HFF-Myc (cell line): ENCODE data around the gene EBF4.

Experiments used
- DNase-seq: peaks from one replicate; pipeline ENCODE4 v3.0.0-alpha.2; 2011; ENCODE audit warnings: low read depth; ENCODE audit errors: extremely low read depth
- H3K4me3 ChIP-seq: replicated peaks from 2 replicates; pipeline ENCODE4 v1.5.1; 2011; ENCODE audit warnings: low read depth, mild to moderate bottlenecking, control low read depth, low read length
- TF ChIP-seq, protein P1 (sequence below): IDR thresholded peaks from 2 replicates; pipeline ENCODE4 v1.5.1; 2012; ENCODE audit warnings: mild to moderate bottlenecking, low read depth, low read length, control low read depth; ENCODE audit errors: missing control alignments

EBF4 gene, protein sequence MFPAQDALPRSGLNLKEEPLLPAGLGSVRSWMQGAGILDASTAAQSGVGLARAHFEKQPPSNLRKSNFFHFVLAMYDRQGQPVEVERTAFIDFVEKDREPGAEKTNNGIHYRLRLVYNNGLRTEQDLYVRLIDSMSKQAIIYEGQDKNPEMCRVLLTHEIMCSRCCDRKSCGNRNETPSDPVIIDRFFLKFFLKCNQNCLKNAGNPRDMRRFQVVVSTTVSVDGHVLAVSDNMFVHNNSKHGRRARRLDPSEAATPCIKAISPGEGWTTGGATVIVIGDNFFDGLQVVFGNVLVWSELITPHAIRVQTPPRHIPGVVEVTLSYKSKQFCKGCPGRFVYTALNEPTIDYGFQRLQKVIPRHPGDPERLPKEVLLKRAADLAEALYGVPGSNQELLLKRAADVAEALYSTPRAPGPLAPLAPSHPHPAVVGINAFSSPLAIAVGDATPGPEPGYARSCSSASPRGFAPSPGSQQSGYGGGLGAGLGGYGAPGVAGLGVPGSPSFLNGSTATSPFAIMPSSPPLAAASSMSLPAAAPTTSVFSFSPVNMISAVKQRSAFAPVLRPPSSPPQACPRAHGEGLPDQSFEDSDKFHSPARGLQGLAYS

GRCh38 chr20:2692036-2692885 is at the start of gene EBF4:
Gene EBF4 (plus strand): TSS chr20:2692780. CDS start chr20:2693646, 866 bp downstream.
- TF ChIP-seq, protein P1, sequence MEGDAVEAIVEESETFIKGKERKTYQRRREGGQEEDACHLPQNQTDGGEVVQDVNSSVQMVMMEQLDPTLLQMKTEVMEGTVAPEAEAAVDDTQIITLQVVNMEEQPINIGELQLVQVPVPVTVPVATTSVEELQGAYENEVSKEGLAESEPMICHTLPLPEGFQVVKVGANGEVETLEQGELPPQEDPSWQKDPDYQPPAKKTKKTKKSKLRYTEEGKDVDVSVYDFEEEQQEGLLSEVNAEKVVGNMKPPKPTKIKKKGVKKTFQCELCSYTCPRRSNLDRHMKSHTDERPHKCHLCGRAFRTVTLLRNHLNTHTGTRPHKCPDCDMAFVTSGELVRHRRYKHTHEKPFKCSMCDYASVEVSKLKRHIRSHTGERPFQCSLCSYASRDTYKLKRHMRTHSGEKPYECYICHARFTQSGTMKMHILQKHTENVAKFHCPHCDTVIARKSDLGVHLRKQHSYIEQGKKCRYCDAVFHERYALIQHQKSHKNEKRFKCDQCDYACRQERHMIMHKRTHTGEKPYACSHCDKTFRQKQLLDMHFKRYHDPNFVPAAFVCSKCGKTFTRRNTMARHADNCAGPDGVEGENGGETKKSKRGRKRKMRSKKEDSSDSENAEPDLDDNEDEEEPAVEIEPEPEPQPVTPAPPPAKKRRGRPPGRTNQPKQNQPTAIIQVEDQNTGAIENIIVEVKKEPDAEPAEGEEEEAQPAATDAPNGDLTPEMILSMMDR = no peak
- no peak for DNase-seq
- no peak within 1 kb of the TSS for H3K4me3 ChIP-seq

DNA sequence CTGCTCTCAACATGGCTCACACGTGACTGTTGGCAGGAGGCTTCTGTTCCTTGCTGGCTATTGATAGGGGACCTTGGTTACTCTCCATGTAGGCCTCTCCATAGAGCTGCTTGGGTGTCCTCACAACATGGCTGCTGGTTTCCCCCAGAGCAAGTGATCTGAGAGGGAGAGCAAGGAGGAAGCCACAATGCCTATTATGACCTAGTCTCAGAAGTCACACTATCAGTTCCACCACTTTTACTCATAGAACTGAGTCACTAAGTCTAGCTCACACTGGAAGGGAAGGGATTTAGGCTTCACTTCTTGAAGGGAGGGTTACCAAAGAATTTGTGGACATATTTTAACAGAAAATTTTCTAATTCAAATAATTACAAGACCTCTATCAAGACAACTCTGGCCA is 48.9 kb upstream of the EBF4 start:
- TF ChIP-seq, protein P1 = no peak
- no peak overlapping the region for H3K4me3 ChIP-seq
- DNase-seq = no peak

- TF ChIP-seq, protein P1 = no peak
- DNase-seq = peak; percentile 54
- H3K4me3 ChIP-seq = peak within 1 kb of the TSS; percentile 100
Observed at GRCh38 chr20:2651772-2652723, 40.5 kb upstream of the EBF4 start, which contains the start of gene NOP56. Gene NOP56 (plus strand): TSS chr20:2652632. CDS start chr20:2652661, 29 bp downstream.

GRCh38 chr20:2652724-2653555 is 39.6 kb upstream of the EBF4 start:
- H3K4me3 ChIP-seq = peak overlapping the region; percentile 100
- TF ChIP-seq, protein P1 = no peak
- no peak for DNase-seq

- DNase-seq = no peak
- H3K4me3 ChIP-seq = peak overlapping the region; percentile 100
- TF ChIP-seq, protein P1 = no peak
Observed at GRCh38 chr20:2653556-2654383, 38.8 kb upstream of the EBF4 start.
